Upper lobe of left lung (tissue), 6 donors: ENCODE measurements around the gene MYEOV. TPM values are rescaled to one million over a fixed set of nuclear protein-coding genes. Genes with fewer than 3 reads are reported as not detected.

ENCODE experiments used
- ATAC-seq, 2 donors: fragments of 200-7000 bp; cut with Tn5 transposase; one replicate each; pipeline ENCODE4 v1.9.1; 2022; ENCODE audit warnings: mild to moderate bottlenecking in 2 of 2, moderate library complexity in 2 of 2; ENCODE audit not compliant: low FRiP score in 2 of 2
- DNase-seq, 2 donors: peaks; one replicate each; pipeline ENCODE4 v3.0.0-alpha.2; 2019 to 2020
- H3K27ac ChIP-seq, 4 donors: fragments of 200-600 bp; sonication (generic); one replicate each; pipeline ENCODE4 v1.5.1; 2016 to 2019
- H3K27me3 ChIP-seq, 4 donors: fragments of 200-600 bp; sonication (generic); one replicate each; pipeline ENCODE4 v1.5.1; 2017 to 2019
- H3K36me3 ChIP-seq, 4 donors: fragments of 200-600 bp; sonication (generic); one replicate each; pipeline ENCODE4 v1.5.1; 2016 to 2019
- H3K4me1 ChIP-seq, 4 donors: fragments of 200-600 bp; sonication (generic); one replicate each; pipeline ENCODE4 v1.5.1; 2018 to 2019
- H3K4me3 ChIP-seq, 4 donors: fragments of 200-600 bp; sonication (generic); one replicate each; pipeline ENCODE4 v1.5.1; 2017 to 2019; ENCODE audit warnings: mild to moderate bottlenecking in 2 of 4, moderate library complexity in 1 of 4
- H3K9me3 ChIP-seq, 4 donors: fragments of 200-600 bp; sonication (generic); one replicate each; pipeline ENCODE4 v1.5.1; 2018 to 2019
- CTCF ChIP-seq, 6 experiments: fragments of 450-650 bp in 4 of 6; fragments of 200-600 bp in 2 of 6; sonication (generic) in 2 of 6; IDR thresholded peaks; one replicate each; pipeline ENCODE4 v1.5.1; 2016 to 2019; ENCODE audit warnings: antibody characterized with exemption in 6 of 6
- EP300 ChIP-seq, 4 donors: sonication (generic); formaldehyde crosslinking; IDR thresholded peaks; one replicate each; pipeline ENCODE4 v1.5.1; 2017; ENCODE audit warnings: antibody characterized with exemption in 4 of 4, control low read depth in 2 of 4
- POLR2A ChIP-seq, 4 donors: fragments of 450-650 bp; IDR thresholded peaks; one replicate each; pipeline ENCODE4 v1.5.1; 2016 to 2017; ENCODE audit warnings: antibody characterized with exemption in 4 of 4, mild to moderate bottlenecking in 2 of 4
- POLR2AphosphoS5 ChIP-seq, 2 donors: sonication (generic); formaldehyde crosslinking; IDR thresholded peaks; one replicate each; pipeline ENCODE4 v1.5.1; 2017; ENCODE audit warnings: antibody characterized with exemption in 2 of 2
- WGBS, 2 donors: methylation state at CpG; one replicate each; pipeline ENCODE4 v1.1.5; 2017 to 2018; 5-methylcytosine and 5-hydroxymethylcytosine counted together
- total RNA-seq, 6 donors: library from RNA; depleted of rRNA in 4 of 6; stranded (reverse); fragments of >200 nt in 4 of 6; gene quantifications; one replicate each; pipeline versions ENCODE4 v1.1.0 to v1.2.1, GENCODE V29; 2016 to 2021
- donor health status: DM: no; HTN: no; CAD: no; lungs with moderate emphysema.
- donor health status: DM: no; HTN: yes; CAD: no; lungs with severe emphysema.

Gene MYEOV
- total RNA-seq, 6 donors from 2014 or later, result 0.30 to 0.98 (median 0.77) TPM; not detected in 2

GRCh38 chr11:69277074-69277809, 16.7 kb upstream of the MYEOV start:
- H3K36me3 ChIP-seq, result no peaks in the 10 kb centered on the region
- ATAC-seq (no peak), DNase-seq (no peak)
- no peak overlapping the region for H3K4me3 ChIP-seq
- no peaks in the 10 kb centered on the region for H3K9me3 ChIP-seq
- peaks cover 0 to 22% (median 21%) of the 10 kb centered on the region in 4 donors for H3K4me1 ChIP-seq
- H3K27me3 ChIP-seq, result no peaks in the 10 kb centered on the region
- 53 to 59% methylated on average over 7 to 12 of the region's 12 CpGs for WGBS, 2 donors
- H3K27ac ChIP-seq, result peak overlapping the region in 1 of 4 donors; percentile 26
- TF ChIP-seq EP300 (IDR thresholded peaks at IDR 0.05), result no peak
- no peak for TF ChIP-seq POLR2A (IDR thresholded peaks at IDR 0.05)
- TF ChIP-seq POLR2AphosphoS5 (IDR thresholded peaks at IDR 0.05), result no peak
- no peak for TF ChIP-seq CTCF (IDR thresholded peaks at IDR 0.05)

- H3K27ac ChIP-seq, result peak overlapping the region in 1 of 4 donors; percentile 26
- H3K36me3 ChIP-seq, result no peaks in the 10 kb centered on the region
- TF ChIP-seq POLR2A (IDR thresholded peaks at IDR 0.05), result no peak
- no peak for TF ChIP-seq EP300 (IDR thresholded peaks at IDR 0.05)
- TF ChIP-seq POLR2AphosphoS5 (IDR thresholded peaks at IDR 0.05), result no peak
- no peak for TF ChIP-seq CTCF (IDR thresholded peaks at IDR 0.05)
- H3K9me3 ChIP-seq, result no peaks in the 10 kb centered on the region
- DNase-seq, result peak; percentile 71 to 87
- no peaks in the 10 kb centered on the region for H3K27me3 ChIP-seq
- WGBS, 2 donors, result 62 to 77% methylated on average over 6 to 12 of the region's 12 CpGs
- H3K4me1 ChIP-seq, result peaks cover 0 to 22% (median 21%) of the 10 kb centered on the region in 4 donors
- ATAC-seq, result peak in 1 of 2 donors; percentile 19
- no peak overlapping the region for H3K4me3 ChIP-seq
Measured at GRCh38 chr11:69278091-69278867, 15.7 kb upstream of the MYEOV start.

GRCh38 chr11:69280451-69280850, 13.5 kb upstream of the MYEOV start:
- peak in 1 of 2 donors; percentile 84 for ATAC-seq
- no peaks in the 10 kb centered on the region for H3K27me3 ChIP-seq
- TF ChIP-seq EP300 (IDR thresholded peaks at IDR 0.05) (no peak), POLR2AphosphoS5 (IDR thresholded peaks at IDR 0.05) (no peak), CTCF (IDR thresholded peaks at IDR 0.05) (no peak), POLR2A (IDR thresholded peaks at IDR 0.05) (no peak)
- no peak overlapping the region for H3K4me3 ChIP-seq
- no peaks in the 10 kb centered on the region for H3K36me3 ChIP-seq
- H3K27ac ChIP-seq, result no peak overlapping the region
- WGBS, 2 donors, result 92 to 97% methylated on average over 2 of the region's 2 CpGs
- H3K4me1 ChIP-seq, result peaks cover 0 to 21% (median 14%) of the 10 kb centered on the region in 4 donors
- no peak for DNase-seq
- H3K9me3 ChIP-seq, result no peaks in the 10 kb centered on the region

GRCh38 chr11:69280994-69281393, 13.0 kb upstream of the MYEOV start:
- H3K27me3 ChIP-seq, result no peaks in the 10 kb centered on the region
- ATAC-seq (peak; percentile 22 to 90), DNase-seq (no peak)
- H3K4me1 ChIP-seq, result peaks cover 0 to 21% (median 14%) of the 10 kb centered on the region in 4 donors
- WGBS, 2 donors, result 49 to 65% methylated on average over 5 to 6 of the region's 6 CpGs
- no peaks in the 10 kb centered on the region for H3K9me3 ChIP-seq
- TF ChIP-seq CTCF (IDR thresholded peaks at IDR 0.05) (no peak), EP300 (IDR thresholded peaks at IDR 0.05) (peak in 1 of 4 donors; percentile 18), POLR2AphosphoS5 (IDR thresholded peaks at IDR 0.05) (peak in 1 of 2 donors; percentile 67), POLR2A (IDR thresholded peaks at IDR 0.05) (no peak)
- peak overlapping the region in 1 of 4 donors; percentile 10 for H3K27ac ChIP-seq
- no peak overlapping the region for H3K4me3 ChIP-seq
- H3K36me3 ChIP-seq, result no peaks in the 10 kb centered on the region
